H1 (cell line): Measurements from ENCODE around the gene CFAP298.

Source experiments
- BACH1 ChIP-seq: IDR thresholded peaks from 2 replicates; pipeline ENCODE4 v1.6.1; 2012; ENCODE audit warnings: low read length, improper control_type of control experiment
- EGR1 ChIP-seq: IDR thresholded peaks from 2 replicates; pipeline ENCODE4 v1.6.1; 2011; ENCODE audit warnings: low read depth, low read length, borderline replicate concordance
- KDM1A ChIP-seq: fragments of 200-600, 300-600 bp; sonication (generic); IDR thresholded peaks from 2 replicates; pipeline ENCODE4 v1.7.1; 2016; ENCODE audit warnings: mild to moderate bottlenecking, low read length, borderline replicate concordance
- MAFK ChIP-seq: IDR thresholded peaks from 2 replicates; pipeline ENCODE4 v1.6.1; 2012; ENCODE audit warnings: low read depth, mild to moderate bottlenecking, improper control_type of control experiment, low read length
- POLR2A ChIP-seq, 2 experiments: IDR thresholded peaks; 1 replicate in 1 of 2; 2 replicates in 1 of 2; pipeline ENCODE4 v1.6.1; 2011; ENCODE audit warnings: low read depth in 2 of 2, low read length in 2 of 2, mild to moderate bottlenecking in 2 of 2; ENCODE audit errors: control extremely low read depth in 1 of 2
- POLR2AphosphoS5 ChIP-seq: IDR thresholded peaks from 2 replicates; pipeline ENCODE4 v1.6.1; 2011; ENCODE audit warnings: low read depth, low read length
- SP2 ChIP-seq: IDR thresholded peaks from 2 replicates; pipeline ENCODE4 v1.6.1; 2012; ENCODE audit warnings: mild to moderate bottlenecking, low read length, inconsistent platforms
- TAF1 ChIP-seq: IDR thresholded peaks from 2 replicates; pipeline ENCODE4 v1.6.1; 2011; ENCODE audit warnings: mild to moderate bottlenecking, low read depth, low read length
- TEAD4 ChIP-seq: IDR thresholded peaks from 2 replicates; pipeline ENCODE4 v1.6.1; 2012; ENCODE audit warnings: low read depth, low read length, inconsistent platforms, mixed read lengths
- USF2 ChIP-seq: IDR thresholded peaks from 2 replicates; pipeline ENCODE4 v1.6.1; 2011; ENCODE audit warnings: low read length, improper control_type of control experiment
- TF ChIP-seq, protein P1 (sequence below), 3 experiments: IDR thresholded peaks; 1 replicate in 2 of 3; 2 replicates in 1 of 3; pipeline versions ENCODE4 v1.5.1 to v1.6.1; 2011; ENCODE audit warnings: low read length in 3 of 3, mild to moderate bottlenecking in 3 of 3, inconsistent platforms in 2 of 3, low read depth in 1 of 3, moderate library complexity in 1 of 3; ENCODE audit not compliant: insufficient read depth in 1 of 3; ENCODE audit errors: control extremely low read depth in 1 of 3

- TF ChIP-seq POLR2A (IDR thresholded peaks at IDR 0.05; ENCODE audit: control extremely low read depth in 1 of 2, low read depth in 2 of 2, low read length in 2 of 2) (no peak), SP2 (no peak), KDM1A (no peak), POLR2AphosphoS5 (no peak), EGR1 (no peak), TEAD4 (no peak), USF2 (no peak), BACH1 (no peak), TAF1 (no peak), MAFK (no peak)
- TF ChIP-seq, protein P1, sequence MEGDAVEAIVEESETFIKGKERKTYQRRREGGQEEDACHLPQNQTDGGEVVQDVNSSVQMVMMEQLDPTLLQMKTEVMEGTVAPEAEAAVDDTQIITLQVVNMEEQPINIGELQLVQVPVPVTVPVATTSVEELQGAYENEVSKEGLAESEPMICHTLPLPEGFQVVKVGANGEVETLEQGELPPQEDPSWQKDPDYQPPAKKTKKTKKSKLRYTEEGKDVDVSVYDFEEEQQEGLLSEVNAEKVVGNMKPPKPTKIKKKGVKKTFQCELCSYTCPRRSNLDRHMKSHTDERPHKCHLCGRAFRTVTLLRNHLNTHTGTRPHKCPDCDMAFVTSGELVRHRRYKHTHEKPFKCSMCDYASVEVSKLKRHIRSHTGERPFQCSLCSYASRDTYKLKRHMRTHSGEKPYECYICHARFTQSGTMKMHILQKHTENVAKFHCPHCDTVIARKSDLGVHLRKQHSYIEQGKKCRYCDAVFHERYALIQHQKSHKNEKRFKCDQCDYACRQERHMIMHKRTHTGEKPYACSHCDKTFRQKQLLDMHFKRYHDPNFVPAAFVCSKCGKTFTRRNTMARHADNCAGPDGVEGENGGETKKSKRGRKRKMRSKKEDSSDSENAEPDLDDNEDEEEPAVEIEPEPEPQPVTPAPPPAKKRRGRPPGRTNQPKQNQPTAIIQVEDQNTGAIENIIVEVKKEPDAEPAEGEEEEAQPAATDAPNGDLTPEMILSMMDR (IDR thresholded peaks at IDR 0.05; ENCODE audit: control extremely low read depth in 1 of 3, insufficient read depth in 1 of 3, low read depth in 1 of 3, low read length in 3 of 3) = no peak
These were observed 643 bp downstream of the CFAP298 start for GRCh38 chr21:32611471-32611997.
